ENCODE data around the gene NOS1. TPM values are rescaled to one million over a fixed set of nuclear protein-coding genes. Genes with fewer than 3 reads are reported as not detected.

Gene NOS1
- total and polyA plus RNA-seq, 2 donors (not counting 3 experiments of a cell fraction or from before 2014, with no cell fraction given) = not detected

GRCh38 chr12:117352883-117353282 is 8.5 kb downstream of the NOS1 start:
- FAIRE-seq (no peak), DNase-seq (ENCODE audit: low read depth, low spot score) (no peak)
- ChIA-PET CTCF (interaction anchor here (1.2 to 2.6 kb wide), 2 partner anchors 14 to 498 kb away, joined by 4 to 15 read pairs; no protein-coding TSS in a partner anchor), POLR2A (no interaction called here)
- Histone ChIP-seq H3K9me3 (replicated peaks; ENCODE audit: control insufficient read depth, insufficient read depth, low read length) (no peaks in the 10 kb centered on the region), H3K4me1 (ENCODE audit: control insufficient read depth, extremely low read depth, insufficient read depth, low read length) (no peaks in the 10 kb centered on the region), H3K79me2 (ENCODE audit: control insufficient read depth, insufficient read depth, low read length) (no peaks in the 10 kb centered on the region), H3K36me3 (ENCODE audit: control insufficient read depth in 2 of 2, extremely low read depth in 1 of 2, insufficient read depth in 2 of 2, low read length in 2 of 2) (no peaks in the 10 kb centered on the region), H3K27me3 (ENCODE audit: control insufficient read depth in 2 of 2, insufficient read depth in 2 of 2, low read length in 2 of 2) (peaks cover 0 to 11% of the 10 kb centered on the region in 2 experiments), H3K9ac (replicated peaks; ENCODE audit: extremely low read depth, insufficient read depth, low read length) (no peak overlapping the region), H3K9me1 (replicated peaks; ENCODE audit: control insufficient read depth, extremely low read depth, insufficient read depth, low read length) (no peaks in the 10 kb centered on the region), H3K27ac (ENCODE audit: insufficient read depth, low read depth, low read length) (no peak overlapping the region), H2AFZ (ENCODE audit: low read depth, low read length) (no peak overlapping the region), H4K20me1 (replicated peaks; ENCODE audit: control insufficient read depth, extremely low read depth, insufficient read depth, low read length) (no peaks in the 10 kb centered on the region), H3K4me3 (replicated peaks in 1 of 3; ENCODE audit: insufficient read depth in 1 of 3, low read depth in 1 of 3, low read length in 3 of 3) (no peak overlapping the region), H3K4me2 (ENCODE audit: insufficient read depth, low read length) (no peak overlapping the region)
- BruUV-seq (replicated peaks) = no TSS peak
- no peak for TF ChIP-seq MAX (IDR thresholded peaks at IDR 0.05; ENCODE audit: insufficient read depth, insufficient read length)
- TF ChIP-seq CTCF (IDR thresholded peaks at IDR 0.05; ENCODE audit: extremely low read depth in 1 of 2, insufficient read depth in 1 of 2, low read depth in 1 of 2, low read length in 2 of 2) = no peak
- no peak for TF ChIP-seq GATA2 (IDR thresholded peaks at IDR 0.05; ENCODE audit: insufficient read depth, insufficient read length, low read depth, low read length)
- TF ChIP-seq FOS (IDR thresholded peaks at IDR 0.05; ENCODE audit: borderline replicate concordance, insufficient read depth, low read length) = no peak
- TF ChIP-seq JUN (IDR thresholded peaks at IDR 0.05; ENCODE audit: borderline replicate concordance, insufficient read depth, insufficient read length, low read depth) = no peak
- TF ChIP-seq POLR2A (IDR thresholded peaks at IDR 0.05; ENCODE audit: low read depth, low read length) = no peak
- no peak for TF ChIP-seq EZH2 (IDR thresholded peaks at IDR 0.05; ENCODE audit: borderline replicate concordance, low read depth, low read length, severe bottlenecking)
- intact Hi-C loops (cut with micrococcal nuclease) (no loop called here), dilution Hi-C loops (cut with MboI; ENCODE audit: extremely low pct_ligation_motif_present, low sequenced_read_pairs) (loop anchor here (25.0 kb wide), 1 partner anchor 484 kb away; no protein-coding TSS in a partner anchor)

Data from endothelial cell of umbilical vein (primary cell).